D721Med (cell line): ENCODE measurements around the gene TMEM107.
A peak's percentile ranks its signal among the peaks of the same experiment; 100 is the strongest.

Source experiments
- DNase-seq: peaks from one replicate; pipeline ENCODE4 v3.0.0; 2011; ENCODE audit warnings: low spot score; ENCODE audit not compliant: insufficient read length
- FAIRE-seq: peaks from 2 replicates; lab custom pipeline; 2011; peaks lifted over from hg19 to GRCh38; lab: Jason Lieb, UNC
- CTCF ChIP-seq: IDR thresholded peaks from 2 replicates; pipeline ENCODE4 v1.5.1; 2012; ENCODE audit warnings: mild to moderate bottlenecking, control low read depth; ENCODE audit not compliant: insufficient read depth; ENCODE audit errors: missing control alignments

Gene TMEM107

GRCh38 chr17:8141045-8141444 is 35.1 kb downstream of the TMEM107 start:
- TF ChIP-seq CTCF = no peak
- DNase-seq (no peak), FAIRE-seq (no peak)

- no peak for FAIRE-seq
- no peak for DNase-seq
- TF ChIP-seq CTCF = no peak
These were observed 35.8 kb downstream of the TMEM107 start for GRCh38 chr17:8140065-8141029.

- no peak for FAIRE-seq
- TF ChIP-seq CTCF = peak; percentile 43
- DNase-seq = no peak
These were observed 37.4 kb downstream of the TMEM107 start for GRCh38 chr17:8138672-8139371.

- DNase-seq (no peak), FAIRE-seq (no peak)
- no peak for TF ChIP-seq CTCF
These were observed 37.9 kb downstream of the TMEM107 start for GRCh38 chr17:8138374-8138671.

GRCh38 chr17:8137645-8138373 is 38.4 kb downstream of the TMEM107 start:
- DNase-seq = no peak
- FAIRE-seq = no peak
- TF ChIP-seq CTCF = no peak

GRCh38 chr17:8133941-8134340 is 42.2 kb downstream of the TMEM107 start:
- no peak for TF ChIP-seq CTCF
- FAIRE-seq = no peak
- DNase-seq = no peak
